GM18909 (cell line): ENCODE data around the gene ANTXR2.
"Not testable (repeated sequence)": the region's sequence is repeated elsewhere in the genome, so short reads cannot be mapped to it uniquely, and the experiment has no call there.

Experiments used
- ATAC-seq: cut with Tn5 transposase; IDR thresholded peaks from one replicate; pipeline ENCODE4 v1.9.1; 2021; ENCODE audit warnings: mild to moderate bottlenecking; ENCODE audit not compliant: unreplicated experiment, poor library complexity

The ANTXR2 gene

DNA sequence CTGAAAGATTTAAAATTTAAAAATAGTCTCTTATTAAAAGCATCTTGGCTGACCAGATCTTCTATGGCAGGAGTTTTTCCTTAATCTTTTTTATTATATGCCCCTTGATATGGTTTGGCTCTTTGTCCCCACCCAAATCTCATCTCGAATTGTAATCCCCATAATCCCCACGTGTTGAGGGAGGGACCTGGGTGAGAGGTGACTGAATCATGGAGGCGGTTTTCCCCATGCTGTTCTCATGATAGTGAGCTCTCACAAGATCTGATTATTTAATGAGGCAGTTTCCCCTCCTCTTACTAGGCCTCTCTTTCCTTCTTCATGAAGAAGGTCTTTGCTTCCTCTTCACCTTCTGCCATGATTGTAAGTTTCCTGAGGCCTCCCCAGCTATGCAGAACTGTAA is 74.0 kb downstream of the ANTXR2 start:
- ATAC-seq, result not testable (repeated sequence)

DNA sequence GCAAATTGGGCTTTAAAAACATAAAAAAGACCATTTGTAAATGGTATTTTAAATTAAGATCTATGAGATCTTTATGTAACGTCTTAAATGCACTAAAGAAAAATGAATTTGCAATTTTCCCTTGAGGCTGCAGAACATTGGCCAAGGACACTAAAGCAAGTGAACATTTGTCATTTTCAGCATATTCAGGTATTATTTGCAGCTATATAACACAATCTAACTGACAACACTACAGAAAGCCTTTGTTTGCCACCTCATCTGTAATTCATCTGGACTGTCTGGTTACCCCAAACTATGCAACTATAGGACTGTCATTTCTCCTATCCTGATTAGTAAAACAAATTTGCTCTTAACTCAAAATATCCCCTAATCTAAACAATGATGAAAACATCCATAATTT is 74.8 kb downstream of the ANTXR2 start:
- ATAC-seq, result no peak

DNA sequence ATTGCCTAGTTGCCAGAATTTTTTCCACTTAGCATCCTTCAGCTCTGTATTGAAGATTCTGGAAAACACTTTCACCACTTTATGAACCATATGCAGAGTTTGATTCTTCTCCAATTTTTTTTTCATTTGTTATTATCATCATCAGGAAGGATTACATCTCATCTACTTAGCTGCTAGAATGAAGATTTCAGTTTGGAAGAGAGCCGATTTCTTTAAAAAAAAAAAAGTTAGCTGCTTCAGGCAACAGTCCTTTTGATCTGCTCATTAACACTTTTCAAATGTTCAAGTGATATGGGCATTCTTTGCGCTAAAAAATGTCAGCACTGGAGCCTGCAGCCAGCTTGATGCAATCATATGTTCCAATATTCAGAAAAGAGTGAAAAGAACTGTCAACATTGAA is 76.2 kb downstream of the ANTXR2 start:
- ATAC-seq, result no peak

DNA sequence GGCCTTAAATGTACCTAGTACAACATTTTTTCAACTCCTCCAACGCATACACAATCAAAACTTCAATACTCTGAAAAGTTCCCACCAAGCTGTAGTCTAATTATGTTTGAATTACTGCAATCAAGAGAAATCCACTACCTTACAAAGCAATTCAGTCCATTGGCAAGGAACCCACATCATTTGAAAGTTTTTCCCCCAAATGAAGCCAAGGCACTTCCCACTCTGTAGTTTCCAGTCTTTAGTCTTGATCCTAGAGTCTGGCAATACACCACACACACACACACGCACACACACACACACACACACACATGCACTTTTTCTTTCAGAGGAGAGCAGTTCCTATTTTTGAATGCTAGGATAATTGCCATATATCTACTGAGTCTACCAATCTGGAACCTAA is 79.6 kb downstream of the ANTXR2 start:
- ATAC-seq, result no peak

DNA sequence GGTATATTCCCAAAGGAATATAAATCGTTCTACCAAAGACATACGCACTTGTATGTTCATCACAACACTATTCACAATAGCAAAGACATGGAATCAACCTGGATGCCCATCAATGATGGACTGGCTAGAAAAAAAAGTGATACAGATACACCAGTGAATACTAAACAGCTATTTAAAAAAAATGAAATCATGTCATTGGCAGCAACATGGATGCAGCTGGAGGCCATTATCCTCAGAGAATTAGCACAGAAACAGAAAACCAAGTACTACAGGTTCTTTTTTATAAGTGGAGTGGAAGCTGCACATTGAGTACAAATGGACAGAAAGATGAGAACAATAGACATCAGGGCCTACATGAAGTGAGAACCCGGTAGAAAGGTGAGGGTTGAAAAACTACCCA is 81.4 kb downstream of the ANTXR2 start:
- no peak for ATAC-seq

DNA sequence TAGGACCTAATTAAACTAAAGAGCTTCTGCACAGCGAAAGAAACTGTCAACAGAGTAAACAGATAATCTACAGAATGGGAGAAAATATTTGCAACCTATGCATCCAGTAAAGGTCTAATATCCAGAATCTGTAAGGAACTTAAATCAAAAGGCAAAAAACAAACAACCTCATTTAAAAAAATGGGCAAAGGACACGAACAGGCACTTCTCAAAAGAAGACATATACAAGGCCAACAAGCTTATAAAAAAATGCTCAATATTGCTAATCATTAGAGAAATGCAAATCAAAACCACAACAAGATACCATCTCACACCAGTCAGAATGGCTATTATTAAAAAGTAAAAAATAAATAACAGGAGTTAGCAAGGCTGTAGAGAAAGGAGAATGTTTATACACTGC is 81.9 kb downstream of the ANTXR2 start:
- ATAC-seq, result not testable (repeated sequence)

DNA sequence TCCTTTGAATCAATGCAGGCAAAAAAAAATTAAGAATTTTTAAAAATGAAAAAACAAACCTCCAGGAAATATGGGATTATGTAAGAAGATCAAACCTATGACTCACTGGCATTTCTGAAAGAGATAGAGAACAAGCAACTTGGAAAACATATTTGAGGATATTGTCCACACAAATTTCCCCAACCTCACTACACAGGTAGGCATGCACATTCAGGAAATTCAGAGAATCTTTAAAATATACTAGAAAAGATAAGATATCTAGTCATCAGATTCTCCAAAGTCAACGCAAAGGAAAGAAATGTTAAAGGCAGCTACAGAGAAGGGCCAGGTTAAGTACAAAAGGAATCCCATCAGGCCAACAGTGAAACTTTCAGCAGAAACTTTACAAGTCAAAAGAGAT is 85.6 kb downstream of the ANTXR2 start:
- no peak for ATAC-seq

DNA sequence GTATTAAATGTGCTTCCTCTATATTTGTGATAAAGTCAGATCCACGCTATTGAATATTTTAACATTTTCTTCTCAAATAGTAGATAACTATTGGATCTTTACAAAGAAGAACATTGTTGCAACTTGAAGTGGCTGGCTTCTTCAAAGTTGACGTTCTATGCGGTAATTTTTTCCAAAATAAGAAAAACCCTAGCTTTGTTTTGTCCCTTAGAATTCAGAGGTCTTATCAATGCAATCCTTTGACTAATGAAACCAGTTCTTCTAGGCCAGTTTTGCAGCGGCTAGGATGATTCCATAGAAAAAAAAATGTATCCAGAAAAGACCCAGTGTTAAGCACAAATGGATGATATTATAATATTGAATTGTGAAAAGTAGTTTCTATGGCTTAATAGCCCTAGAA is 89.6 kb downstream of the ANTXR2 start:
- ATAC-seq, result no peak

DNA sequence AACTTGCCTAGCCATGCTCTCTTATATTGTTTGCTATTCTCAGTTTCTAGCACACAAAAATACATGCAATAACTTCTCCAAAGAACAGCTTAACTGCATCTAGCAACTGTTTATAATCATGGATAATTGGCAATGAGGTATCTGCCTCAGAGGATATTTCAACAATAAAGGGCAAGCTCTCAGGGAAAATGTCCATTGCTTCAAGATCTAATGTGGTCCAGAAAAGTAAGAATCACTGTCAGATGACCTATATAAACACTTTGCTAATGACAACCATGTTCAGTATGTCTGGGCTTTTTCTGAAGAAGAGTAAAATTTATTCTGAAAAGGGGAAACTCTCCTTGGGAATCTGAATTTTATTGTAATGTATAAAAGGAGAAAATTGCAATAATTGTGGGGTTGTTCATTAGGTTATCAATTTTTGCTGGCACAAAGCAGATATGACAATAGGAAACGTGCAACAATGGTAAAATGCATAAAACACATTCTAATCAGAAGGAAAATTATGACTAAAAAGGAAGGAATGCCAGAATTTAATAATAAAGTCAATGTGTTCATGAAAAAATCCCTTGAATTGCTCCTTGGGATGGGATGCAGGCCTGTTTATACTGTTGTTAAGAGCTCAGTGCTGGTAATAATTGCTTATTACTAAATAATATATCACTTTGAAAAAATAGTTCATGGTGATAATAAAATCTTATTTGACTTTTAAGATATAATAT is 90.3 kb downstream of the ANTXR2 start:
- no peak for ATAC-seq

DNA sequence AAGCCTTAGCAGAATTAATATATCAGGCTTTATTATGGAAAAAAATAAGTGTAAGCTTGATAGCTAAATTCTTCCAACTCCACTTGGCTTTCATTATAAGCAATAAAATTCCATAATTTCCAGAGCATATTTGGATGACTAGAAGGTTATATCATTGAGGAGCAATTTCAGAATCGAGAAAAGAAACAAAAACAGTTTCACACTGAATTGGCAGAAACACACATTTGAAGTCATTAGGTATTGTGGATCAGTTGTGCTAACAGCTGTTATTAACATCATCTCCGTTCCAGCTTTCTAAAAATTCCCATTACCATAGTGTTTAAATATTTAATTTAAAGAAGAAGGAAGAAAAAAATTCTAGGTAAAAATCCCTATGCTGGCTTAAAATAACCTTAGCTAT is 92.6 kb downstream of the ANTXR2 start:
- ATAC-seq, result no peak

DNA sequence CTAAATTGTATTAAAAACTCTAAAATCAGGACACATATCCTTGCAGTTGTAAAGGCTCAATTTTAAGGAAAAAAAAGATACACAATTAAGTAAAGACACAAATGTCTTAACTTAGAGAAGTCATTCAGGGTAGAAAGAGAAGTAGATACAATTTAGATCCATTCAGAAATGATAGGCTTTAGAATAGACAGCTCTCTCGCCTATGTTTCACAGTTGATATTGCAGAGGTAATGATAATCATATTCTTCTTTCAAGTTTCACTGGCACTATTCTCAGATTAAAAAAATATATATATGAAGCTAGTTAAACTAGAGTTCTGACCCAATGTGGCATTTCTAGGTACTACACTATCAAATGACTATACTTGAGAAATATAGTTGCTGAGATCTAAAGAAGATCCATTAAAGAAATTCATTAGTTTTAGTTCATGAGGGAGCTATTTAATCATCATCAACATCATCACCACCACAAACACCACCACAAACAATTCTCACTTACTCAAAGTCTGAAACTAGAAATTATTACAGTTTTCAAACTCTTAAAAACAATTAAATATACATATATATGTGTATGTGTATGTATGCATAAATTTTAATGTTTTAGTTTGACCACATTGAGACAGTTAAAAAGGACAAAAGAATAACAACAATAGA is 93.1 kb downstream of the ANTXR2 start:
- ATAC-seq, result no peak

DNA sequence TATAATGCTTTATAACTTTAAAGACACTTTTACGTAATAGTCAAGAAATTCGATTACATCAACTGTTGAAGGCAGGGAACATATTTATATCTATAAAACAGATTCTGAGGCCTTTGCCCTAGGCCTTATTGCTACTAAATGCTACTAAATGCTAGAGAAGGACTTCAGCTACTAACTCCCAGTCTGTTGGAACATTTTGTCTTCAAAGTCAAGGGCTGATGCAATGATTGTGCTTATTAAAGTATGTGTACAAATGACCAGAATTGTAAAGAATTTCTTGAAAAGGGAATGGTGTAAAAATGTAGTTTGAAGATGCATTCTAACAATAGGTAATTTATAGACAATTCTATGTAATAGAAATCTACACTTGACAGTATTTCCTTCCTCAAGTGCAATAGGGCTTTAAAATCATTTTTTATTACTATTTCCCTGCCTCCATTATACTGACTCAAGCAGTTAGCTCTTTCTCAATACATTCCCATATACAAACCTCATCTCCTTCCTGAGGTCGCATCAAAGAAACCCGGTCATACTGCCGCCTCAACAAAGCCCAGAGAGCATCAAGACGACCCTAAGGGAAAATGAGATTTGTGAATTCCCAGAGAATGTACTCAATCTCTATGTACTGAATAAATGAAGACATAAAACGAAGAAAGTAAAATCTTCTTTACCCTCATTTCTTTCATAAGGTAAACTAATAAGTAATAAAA is 95.7 kb downstream of the ANTXR2 start:
- ATAC-seq, result no peak

DNA sequence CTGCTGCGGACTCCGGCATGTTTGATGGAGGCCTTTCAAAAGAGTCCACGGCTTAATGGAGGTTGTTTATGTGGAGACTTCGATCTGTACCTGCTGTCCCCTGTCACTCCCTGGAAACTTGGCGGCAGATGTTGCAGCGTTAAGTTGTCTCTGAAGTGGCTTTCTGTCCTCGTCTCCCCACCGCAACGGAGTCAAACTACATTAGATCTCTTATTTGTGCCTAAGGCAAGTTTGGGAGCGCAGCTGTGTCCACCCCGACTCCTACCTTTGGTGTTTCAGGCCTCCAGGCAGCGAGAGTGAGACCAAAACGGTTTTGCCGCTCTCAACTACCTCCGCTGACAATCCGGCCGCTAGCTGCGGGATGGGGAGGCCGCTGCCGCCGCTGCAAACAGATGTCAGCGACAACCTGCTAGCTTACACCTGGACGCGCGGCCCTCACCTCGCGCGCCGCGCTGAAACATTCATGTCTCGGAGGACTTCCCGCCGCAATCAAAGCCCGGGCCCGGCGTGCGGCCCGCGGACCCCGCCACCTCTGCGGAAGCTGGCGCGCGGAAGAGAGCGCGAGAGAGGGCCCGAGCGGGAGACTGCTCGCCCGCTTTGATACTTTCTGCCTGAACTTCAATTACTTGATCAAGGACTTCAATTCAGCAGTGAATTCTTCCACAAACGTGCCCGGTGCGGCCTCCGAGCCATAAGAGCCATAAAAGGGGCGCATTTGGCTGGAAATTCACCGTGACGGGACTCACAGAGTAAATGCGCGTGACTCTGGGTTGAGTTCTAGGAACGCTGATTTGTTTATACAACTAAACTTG is 108.4 kb downstream of the ANTXR2 start:
- ATAC-seq, result no peak

DNA sequence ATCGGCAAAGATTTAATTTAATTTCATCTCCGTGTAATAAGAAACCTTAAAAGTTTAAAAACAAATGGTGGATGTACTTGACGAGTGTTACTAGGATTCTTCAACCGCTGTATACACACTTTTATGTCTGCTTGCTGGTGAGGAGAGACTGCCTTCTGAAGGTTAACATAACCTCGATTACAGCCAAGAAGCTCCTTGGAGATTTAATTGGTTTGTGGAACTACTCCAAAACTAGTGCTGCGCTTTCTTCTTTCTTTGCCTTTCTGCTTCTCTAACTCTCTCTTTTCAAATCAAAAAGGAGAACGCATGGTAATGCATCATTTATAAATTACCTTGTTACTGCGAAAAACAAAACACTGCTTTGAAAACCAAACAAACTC is 109.0 kb downstream of the ANTXR2 start:
- ATAC-seq, result no peak

DNA sequence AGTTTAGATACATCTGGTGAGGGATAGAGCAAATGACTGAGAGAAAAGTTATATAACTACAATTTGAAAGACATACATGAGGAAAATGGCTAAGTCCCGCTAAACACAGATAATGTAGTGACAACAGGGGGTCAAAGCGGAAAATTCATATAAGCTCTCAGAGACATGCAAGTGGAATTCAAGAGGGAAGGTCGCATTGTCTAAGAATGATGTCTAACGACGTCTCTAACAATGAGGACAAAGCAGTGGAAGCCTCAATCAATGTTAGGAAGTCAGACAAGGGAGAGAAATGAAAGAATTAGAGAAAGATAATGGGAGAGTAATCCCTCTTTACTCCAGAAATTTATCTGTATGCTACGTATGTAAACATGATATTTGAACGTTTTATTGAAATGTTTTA is 113.4 kb downstream of the ANTXR2 start:
- ATAC-seq, result no peak

DNA sequence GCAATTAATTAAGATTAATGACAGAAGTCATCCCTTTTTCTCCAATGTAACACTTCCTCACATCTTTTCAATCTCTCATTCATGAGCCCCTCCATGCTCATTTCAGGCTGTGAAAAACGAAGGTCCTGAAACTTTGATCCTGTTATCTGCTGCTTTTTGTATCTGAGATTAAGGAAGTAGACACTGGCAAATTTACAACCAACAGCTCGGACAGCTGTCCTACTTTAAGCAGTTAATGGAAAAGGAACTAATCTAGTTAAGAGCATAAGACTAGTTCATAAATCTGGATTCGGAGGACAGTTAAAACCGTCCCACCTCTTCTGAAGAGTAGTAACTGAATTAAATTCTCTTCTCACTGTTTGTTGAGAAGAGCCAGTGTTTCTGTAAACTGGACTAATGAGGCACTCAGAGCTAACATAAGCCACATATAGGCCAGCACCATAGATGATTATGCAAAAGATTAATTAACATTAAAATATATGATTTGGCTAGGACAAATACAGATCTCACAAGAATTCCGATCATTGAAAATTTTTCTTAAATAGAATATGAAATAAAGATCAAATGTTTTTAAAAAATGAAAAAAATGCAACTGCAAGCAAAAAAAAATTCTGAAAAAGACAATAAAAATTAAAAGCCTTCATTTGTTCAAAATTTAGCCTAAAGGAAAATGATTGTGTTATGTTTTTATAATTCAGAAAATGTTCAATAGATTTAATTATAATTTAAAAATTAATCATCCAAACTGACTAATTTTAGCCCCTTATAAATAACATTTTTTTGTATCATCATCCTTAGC is 114.4 kb downstream of the ANTXR2 start:
- no peak for ATAC-seq

DNA sequence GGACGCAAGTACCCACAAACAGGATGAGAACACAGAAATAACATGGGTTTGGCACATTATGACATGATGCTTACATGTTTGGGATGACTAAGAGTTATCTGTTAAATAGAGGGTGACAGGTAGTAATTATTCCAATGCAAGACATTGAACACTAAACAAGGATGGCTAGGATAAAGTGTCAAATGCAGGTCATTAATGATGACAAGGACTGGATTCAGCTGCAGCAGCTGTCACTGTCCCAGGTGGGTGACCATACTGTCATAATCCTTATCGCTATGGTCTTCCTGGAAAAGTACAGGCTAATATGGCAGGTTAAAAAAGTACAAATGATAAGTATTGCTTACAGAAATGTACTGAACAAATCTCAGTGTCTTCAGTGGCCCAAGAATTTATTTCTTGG is 123.9 kb downstream of the ANTXR2 start:
- ATAC-seq, result no peak

DNA sequence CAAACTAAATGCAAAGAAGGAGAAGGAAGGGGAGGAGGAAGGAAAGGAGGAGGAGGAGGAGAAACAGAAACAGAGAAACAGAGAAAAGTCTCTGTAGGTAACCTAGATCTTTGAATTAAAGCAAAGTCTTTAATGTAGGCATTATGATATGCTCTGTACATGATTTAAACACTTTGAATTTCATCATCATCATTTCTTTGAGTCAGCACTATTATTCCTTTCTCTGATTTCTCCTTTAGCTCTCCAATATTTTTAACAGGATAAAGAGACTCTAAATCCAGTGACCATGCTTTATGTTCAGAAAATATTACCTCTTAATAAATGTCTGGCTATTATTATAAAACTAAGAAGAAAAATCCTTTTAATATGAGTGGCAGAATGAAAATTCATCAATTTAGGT is 124.3 kb downstream of the ANTXR2 start:
- no peak for ATAC-seq

DNA sequence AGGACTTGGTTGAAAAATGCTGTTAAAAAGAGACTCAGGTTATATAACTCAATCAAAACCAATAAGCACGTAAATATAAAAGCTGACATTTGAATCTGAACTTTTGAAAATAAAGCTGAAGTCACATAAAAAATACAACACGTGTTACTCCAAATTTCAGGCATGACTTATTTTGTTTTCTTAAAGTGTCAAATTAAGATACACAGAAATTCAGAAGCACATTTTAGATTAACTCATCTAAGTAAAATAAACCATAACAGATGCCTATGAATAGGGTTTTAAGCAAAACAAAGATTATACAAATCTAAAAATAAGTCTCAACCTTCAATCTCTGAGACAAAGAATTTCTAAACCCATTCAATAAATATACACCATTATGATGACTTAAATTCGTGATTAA is 124.8 kb downstream of the ANTXR2 start:
- no peak for ATAC-seq

DNA sequence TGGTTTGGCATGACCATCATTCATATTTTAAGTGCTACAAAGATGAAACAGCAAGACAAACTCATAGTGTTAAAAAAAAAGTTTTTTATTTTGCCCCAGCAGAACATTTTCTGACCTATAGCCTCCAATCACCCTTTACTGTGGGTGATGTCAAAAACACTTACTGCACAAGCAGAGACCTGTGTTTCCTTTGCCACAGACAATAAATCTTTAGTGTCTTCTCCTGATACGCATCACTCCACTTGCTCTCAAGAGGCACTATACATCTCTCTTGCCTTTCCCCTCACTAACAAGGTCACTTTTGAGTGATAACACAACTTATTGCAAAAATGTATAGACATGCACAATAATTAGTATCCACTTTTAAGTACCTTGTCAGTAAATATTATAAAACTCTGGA is 125.6 kb downstream of the ANTXR2 start:
- no peak for ATAC-seq
